ENCODE measurements around the gene RARRES1. TPM values are rescaled to one million over a fixed set of nuclear protein-coding genes. Genes with fewer than 3 reads are reported as not detected.

Gene RARRES1
- total RNA-seq, 1 donor from 2014 or later, result 1.7 TPM

GRCh38 chr3:158777161-158777873, 45.1 kb upstream of the RARRES1 start:
- Mint-ChIP-seq H3K36me3 (ENCODE audit: unreplicated experiment) (no peaks in the 10 kb centered on the region), H3K9me3 (ENCODE audit: unreplicated experiment) (peaks cover 3% of the 10 kb centered on the region), H3K27ac (ENCODE audit: unreplicated experiment) (no peak overlapping the region), H3K4me3 (ENCODE audit: unreplicated experiment) (no peak overlapping the region), H3K4me1 (ENCODE audit: low read depth, unreplicated experiment) (no peaks in the 10 kb centered on the region), H3K27me3 (ENCODE audit: unreplicated experiment) (no peaks in the 10 kb centered on the region)
- no peak for TF ChIP-seq CTCF (IDR thresholded peaks at IDR 0.05; ENCODE audit: partially characterized antibody, unreplicated experiment)
- no peak for DNase-seq

GRCh38 chr3:158776531-158776930, 44.3 kb upstream of the RARRES1 start:
- no peak overlapping the region for H3K27ac Mint-ChIP-seq (ENCODE audit: unreplicated experiment)
- H3K4me1 Mint-ChIP-seq (ENCODE audit: low read depth, unreplicated experiment), result no peaks in the 10 kb centered on the region
- H3K4me3 Mint-ChIP-seq (ENCODE audit: unreplicated experiment), result no peak overlapping the region
- TF ChIP-seq CTCF (IDR thresholded peaks at IDR 0.05; ENCODE audit: partially characterized antibody, unreplicated experiment), result no peak
- H3K9me3 Mint-ChIP-seq (ENCODE audit: unreplicated experiment), result peaks cover 3% of the 10 kb centered on the region
- H3K27me3 Mint-ChIP-seq (ENCODE audit: unreplicated experiment), result no peaks in the 10 kb centered on the region
- no peaks in the 10 kb centered on the region for H3K36me3 Mint-ChIP-seq (ENCODE audit: unreplicated experiment)
- no peak for DNase-seq

GRCh38 chr3:158775426-158776410, 43.5 kb upstream of the RARRES1 start:
- Mint-ChIP-seq H3K4me3 (ENCODE audit: unreplicated experiment) (no peak overlapping the region), H3K36me3 (ENCODE audit: unreplicated experiment) (no peaks in the 10 kb centered on the region), H3K4me1 (ENCODE audit: low read depth, unreplicated experiment) (no peaks in the 10 kb centered on the region), H3K27me3 (ENCODE audit: unreplicated experiment) (no peaks in the 10 kb centered on the region), H3K27ac (ENCODE audit: unreplicated experiment) (no peak overlapping the region), H3K9me3 (ENCODE audit: unreplicated experiment) (peaks cover 3% of the 10 kb centered on the region)
- no peak for DNase-seq
- TF ChIP-seq CTCF (IDR thresholded peaks at IDR 0.05; ENCODE audit: partially characterized antibody, unreplicated experiment), result no peak

- H3K27me3 Mint-ChIP-seq (ENCODE audit: unreplicated experiment), result no peaks in the 10 kb centered on the region
- H3K4me3 Mint-ChIP-seq (ENCODE audit: unreplicated experiment), result no peak overlapping the region
- no peaks in the 10 kb centered on the region for H3K4me1 Mint-ChIP-seq (ENCODE audit: low read depth, unreplicated experiment)
- no peak for TF ChIP-seq CTCF (IDR thresholded peaks at IDR 0.05; ENCODE audit: partially characterized antibody, unreplicated experiment)
- no peaks in the 10 kb centered on the region for H3K36me3 Mint-ChIP-seq (ENCODE audit: unreplicated experiment)
- no peak overlapping the region for H3K27ac Mint-ChIP-seq (ENCODE audit: unreplicated experiment)
- H3K9me3 Mint-ChIP-seq (ENCODE audit: unreplicated experiment), result peaks cover 3% of the 10 kb centered on the region
- no peak for DNase-seq
These were observed 42.7 kb upstream of the RARRES1 start for GRCh38 chr3:158774965-158775364.
